Ovary (tissue), 9 donors: ENCODE results near the gene GRID2. TPM values are rescaled to one million over a fixed set of nuclear protein-coding genes. Genes with fewer than 3 reads are reported as not detected.

Experiments used
- DNase-seq, 5 donors: peaks; one replicate each; pipeline ENCODE4 v3.0.0-alpha.2; 2019 to 2020
- H3K27ac ChIP-seq, 2 donors: fragments of 200-600 bp; one replicate each; pipeline versions ENCODE4 v1.5.1 to v1.8.0; 2019 to 2022
- H3K27me3 ChIP-seq: fragments of 200-600 bp; one replicate; pipeline ENCODE4 v1.8.0; 2022
- H3K36me3 ChIP-seq: fragments of 200-600 bp; sonication (generic); one replicate; pipeline ENCODE4 v1.5.1; 2019
- H3K4me1 ChIP-seq: one replicate; pipeline ENCODE4 v1.8.1; 2013; ENCODE audit warnings: mild to moderate bottlenecking, moderate library complexity; ENCODE audit not compliant: insufficient read depth
- H3K4me3 ChIP-seq: fragments of 200-600 bp; sonication (generic); one replicate; pipeline ENCODE4 v1.5.1; 2017
- H3K9me3 ChIP-seq, 2 donors: fragments of 200-600 bp in 1 of 2; sonication (generic) in 1 of 2; one replicate each; pipeline versions ENCODE4 v1.5.1 to v1.8.1; 2013 to 2019; ENCODE audit warnings: mild to moderate bottlenecking in 1 of 2, moderate library complexity in 1 of 2
- EP300 ChIP-seq: sonication (generic); formaldehyde crosslinking; IDR thresholded peaks from one replicate; pipeline ENCODE4 v1.6.1; 2017; ENCODE audit warnings: antibody characterized with exemption
- POLR2A ChIP-seq: fragments of 450-650 bp; IDR thresholded peaks from one replicate; pipeline ENCODE4 v1.6.1; 2017; ENCODE audit warnings: antibody characterized with exemption, mild to moderate bottlenecking, moderate library complexity
- WGBS, 3 donors: extraction: QIAGEN DNeasy Blood & Tissue Kit in 1 of 3; methylation state at CpG; one replicate each; pipeline versions ENCODE4 v1.1.5 to v1.1.7; 2013 to 2017; 5-methylcytosine and 5-hydroxymethylcytosine counted together
- intact Hi-C, 4 donors: fragments of 100-400 bp; cut with DNase I; formaldehyde crosslinking; loops; one replicate each; pipeline versions ENCODE4 v1.11.0 to v1.15.1; 2022 to 2023
- polyA plus RNA-seq, 2 donors: library from polyadenylated mRNA; stranded (reverse); fragments of 200-250 nt in 1 of 2; fragments of 350-450 nt in 1 of 2; fragmentation: Illumina TruSeq in 1 of 2; extraction: RNeasy Lipid Tissue Mini Kit (QIAGEN cat#74804) in 1 of 2; gene quantifications; one replicate each; pipeline ENCODE4 v1.2.3, GENCODE V29; 2013 to 2014
- total RNA-seq, 7 donors: library from RNA; depleted of rRNA in 2 of 7; stranded (reverse); fragments of >200 nt in 2 of 7; fragmentation: NEBNext Ultra II Directional in 3 of 7; extraction: Animal tissue kit (Norgen Biotek cat#: 25700) in 3 of 7; gene quantifications; one replicate each; pipeline versions ENCODE4 v1.1.0 to v1.2.4, GENCODE V29; 2016 to 2023
- TF ChIP-seq, protein P1 (sequence below), 3 donors: fragments of 450-650 bp in 2 of 3; fragments of 200-600 bp in 1 of 3; IDR thresholded peaks; one replicate each; pipeline versions ENCODE4 v1.5.1 to v1.8.0; 2016 to 2022; ENCODE audit warnings: antibody characterized with exemption in 3 of 3, mild to moderate bottlenecking in 1 of 3
- donor health status: DM: no; HTN: no; CAD: no; lungs with moderate emphysema.
- donor health status: DM: no; HTN: no; CAD: no.
- donor health status: Bipolar disorder and iron deficiency.
- donor health status: DM: yes; HTN: yes; CAD: no.
- donor health status: DM: no; HTN: no; CAD: no.
- donor health status: DM: yes; HTN: yes; CAD: no.

The GRID2 gene
- total and polyA plus RNA-seq, 9 donors: 0.65 to 6.8 (median 2.6) TPM

DNA sequence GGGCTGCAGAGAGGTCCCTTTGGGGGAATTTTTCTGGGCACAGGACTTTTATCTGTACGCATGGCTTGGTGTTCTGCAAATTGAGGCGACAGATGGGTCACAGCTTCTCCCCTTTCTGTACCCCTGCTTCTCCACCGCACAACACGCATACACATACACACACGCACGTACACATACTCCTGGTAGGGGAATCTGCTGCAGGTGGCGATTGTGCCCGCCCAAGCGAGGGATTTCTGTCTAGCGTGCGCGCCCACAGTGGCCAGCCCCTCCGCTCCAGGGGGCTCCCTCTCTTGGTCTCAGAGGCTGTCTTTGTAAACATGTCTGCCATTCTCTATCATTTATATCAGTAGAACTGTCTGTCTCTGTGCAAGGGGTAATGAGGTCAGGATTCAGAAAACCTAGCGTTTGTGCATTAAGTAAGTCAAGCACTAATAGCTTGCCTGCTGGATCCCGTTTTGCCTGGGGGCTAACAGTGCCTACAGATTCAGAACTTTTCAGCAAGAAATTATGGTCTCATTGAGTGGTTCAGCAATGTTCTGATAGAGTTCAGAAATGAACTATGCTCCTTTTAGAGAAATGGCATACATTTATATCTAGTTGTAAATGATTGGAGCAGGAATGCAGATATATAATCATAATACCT lies 2.2 kb downstream of the GRID2 start:
- 21 to 30% (median 22%) methylated on average over 15 of the region's 15 CpGs for WGBS, 3 donors
- no peak for TF ChIP-seq POLR2A
- TF ChIP-seq EP300: no peak
- TF ChIP-seq, protein P1, sequence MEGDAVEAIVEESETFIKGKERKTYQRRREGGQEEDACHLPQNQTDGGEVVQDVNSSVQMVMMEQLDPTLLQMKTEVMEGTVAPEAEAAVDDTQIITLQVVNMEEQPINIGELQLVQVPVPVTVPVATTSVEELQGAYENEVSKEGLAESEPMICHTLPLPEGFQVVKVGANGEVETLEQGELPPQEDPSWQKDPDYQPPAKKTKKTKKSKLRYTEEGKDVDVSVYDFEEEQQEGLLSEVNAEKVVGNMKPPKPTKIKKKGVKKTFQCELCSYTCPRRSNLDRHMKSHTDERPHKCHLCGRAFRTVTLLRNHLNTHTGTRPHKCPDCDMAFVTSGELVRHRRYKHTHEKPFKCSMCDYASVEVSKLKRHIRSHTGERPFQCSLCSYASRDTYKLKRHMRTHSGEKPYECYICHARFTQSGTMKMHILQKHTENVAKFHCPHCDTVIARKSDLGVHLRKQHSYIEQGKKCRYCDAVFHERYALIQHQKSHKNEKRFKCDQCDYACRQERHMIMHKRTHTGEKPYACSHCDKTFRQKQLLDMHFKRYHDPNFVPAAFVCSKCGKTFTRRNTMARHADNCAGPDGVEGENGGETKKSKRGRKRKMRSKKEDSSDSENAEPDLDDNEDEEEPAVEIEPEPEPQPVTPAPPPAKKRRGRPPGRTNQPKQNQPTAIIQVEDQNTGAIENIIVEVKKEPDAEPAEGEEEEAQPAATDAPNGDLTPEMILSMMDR (IDR thresholded peaks at IDR 0.05): no peak
- H3K27me3 ChIP-seq: no peaks in the 10 kb centered on the region

DNA sequence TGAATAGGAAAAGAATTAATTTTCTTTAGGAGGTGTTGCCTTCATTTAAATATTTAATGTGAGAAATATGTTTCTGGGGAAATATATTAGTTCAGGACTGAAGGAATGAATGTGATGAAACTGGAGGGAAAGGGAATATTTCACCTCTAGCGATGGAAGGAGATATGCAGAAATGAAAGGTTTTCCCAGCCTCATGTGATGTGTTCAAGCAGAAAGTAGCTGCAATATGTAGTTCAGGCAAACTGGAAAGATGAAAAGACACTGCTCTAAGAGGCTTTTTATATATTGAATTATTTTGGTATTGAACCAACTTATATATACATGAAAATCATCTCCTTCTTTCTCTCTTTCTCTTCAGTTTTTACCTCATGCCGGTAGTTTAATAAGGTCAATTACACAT lies 3.4 kb downstream of the GRID2 start:
- intact Hi-C loops: no loop called here
- H3K27me3 ChIP-seq: no peaks in the 10 kb centered on the region

More for the DNA sequence above, 2.2 kb downstream of the GRID2 start:
- intact Hi-C loops: no loop called here
- no peaks in the 10 kb centered on the region for H3K9me3 ChIP-seq
- no peak overlapping the region for H3K4me3 ChIP-seq
- H3K36me3 ChIP-seq: no peaks in the 10 kb centered on the region
- H3K27ac ChIP-seq: no peak overlapping the region
- no peak for DNase-seq
- peaks cover 7% of the 10 kb centered on the region for H3K4me1 ChIP-seq

DNA sequence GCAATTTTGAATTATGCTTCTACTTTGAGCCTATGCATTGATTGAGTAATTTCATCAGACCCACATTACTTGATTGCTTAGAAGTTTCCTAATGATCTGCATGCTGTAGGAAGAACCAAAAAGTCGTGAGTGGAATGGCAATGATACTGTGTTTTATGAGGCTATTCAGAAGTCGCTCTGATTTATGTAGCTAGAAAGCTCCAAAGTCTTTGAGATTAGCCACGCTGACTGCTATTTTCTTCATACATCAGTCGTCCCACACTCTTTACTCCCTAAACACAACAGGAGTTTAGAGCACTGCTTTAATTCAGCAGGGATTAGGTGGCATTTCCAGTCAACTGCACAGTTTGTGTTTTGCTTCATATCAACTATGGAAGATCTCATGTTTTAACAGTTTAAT lies 4.1 kb downstream of the GRID2 start:
- intact Hi-C loops: no loop called here
- no peak for DNase-seq
- no peak overlapping the region for H3K4me3 ChIP-seq
- peaks cover 7% of the 10 kb centered on the region for H3K4me1 ChIP-seq
- H3K9me3 ChIP-seq: no peaks in the 10 kb centered on the region
- TF ChIP-seq POLR2A (no peak), EP300 (no peak)
- TF ChIP-seq, protein P1 (IDR thresholded peaks at IDR 0.05): no peak
- WGBS, 3 donors: 62 to 67% (median 67%) methylated on average over 4 of the region's 4 CpGs
- H3K27me3 ChIP-seq: no peaks in the 10 kb centered on the region
- H3K36me3 ChIP-seq: no peaks in the 10 kb centered on the region
- H3K27ac ChIP-seq: no peak overlapping the region

More for the DNA sequence above, 3.4 kb downstream of the GRID2 start:
- WGBS, 3 donors: 92 to 95% (median 94%) methylated on average over 2 of the region's 2 CpGs
- Histone ChIP-seq H3K27ac (no peak overlapping the region), H3K4me3 (no peak overlapping the region), H3K4me1 (peaks cover 7% of the 10 kb centered on the region), H3K36me3 (no peaks in the 10 kb centered on the region), H3K9me3 (no peaks in the 10 kb centered on the region)
- DNase-seq: no peak
- TF ChIP-seq EP300: no peak
- TF ChIP-seq, protein P1 (IDR thresholded peaks at IDR 0.05): no peak
- no peak for TF ChIP-seq POLR2A

DNA sequence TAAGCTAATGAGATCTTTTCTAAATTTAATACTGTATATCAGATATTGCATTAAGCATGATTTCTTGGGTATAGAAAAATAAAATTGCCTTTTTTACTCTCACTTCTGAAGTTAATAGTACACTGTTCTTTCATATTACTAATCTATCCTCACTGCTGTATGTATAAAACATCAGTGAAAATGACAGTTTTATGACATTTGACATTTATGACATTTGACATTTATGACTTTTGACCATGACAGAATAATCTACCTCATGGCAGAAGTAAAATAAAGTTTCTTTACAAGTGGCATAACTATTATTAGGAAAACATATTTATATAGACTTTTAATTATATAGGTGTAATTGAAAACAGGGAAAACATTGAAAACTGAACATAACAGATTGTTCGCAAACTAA lies 13.3 kb downstream of the GRID2 start:
- Histone ChIP-seq H3K9me3 (no peaks in the 10 kb centered on the region), H3K27me3 (no peaks in the 10 kb centered on the region), H3K4me3 (no peak overlapping the region), H3K27ac (no peak overlapping the region), H3K4me1 (no peaks in the 10 kb centered on the region), H3K36me3 (no peaks in the 10 kb centered on the region)
- TF ChIP-seq EP300 (no peak), POLR2A (no peak)
- TF ChIP-seq, protein P1 (IDR thresholded peaks at IDR 0.05): no peak
- 96 to 99% (median 99%) methylated on average over 1 of the region's 1 CpG for WGBS, 3 donors
- DNase-seq: no peak
- intact Hi-C loops: no loop called here
